Ishikawa (cell line): ENCODE measurements around the gene FBXL19.

Experiments
- CEBPB ChIP-seq: IDR thresholded peaks from 2 replicates; pipeline ENCODE4 v1.6.1; 2012
- CREB1 ChIP-seq: IDR thresholded peaks from 2 replicates; pipeline ENCODE4 v1.6.1; 2012; ENCODE audit warnings: low read depth
- EGR1 ChIP-seq: IDR thresholded peaks from 2 replicates; pipeline ENCODE4 v1.6.1; 2012
- EP300 ChIP-seq: IDR thresholded peaks from 2 replicates; pipeline ENCODE4 v1.6.1; 2012; ENCODE audit warnings: borderline replicate concordance
- FOXM1 ChIP-seq: IDR thresholded peaks from 2 replicates; pipeline ENCODE4 v1.6.1; 2012; ENCODE audit warnings: low read depth, borderline replicate concordance
- NFIC ChIP-seq: IDR thresholded peaks from 2 replicates; pipeline ENCODE4 v1.6.1; 2012
- RAD21 ChIP-seq: IDR thresholded peaks from 2 replicates; pipeline ENCODE4 v1.6.1; 2012; ENCODE audit warnings: low read depth
- REST ChIP-seq: IDR thresholded peaks from 2 replicates; pipeline ENCODE4 v1.6.1; 2012; ENCODE audit warnings: low read depth, mild to moderate bottlenecking
- TAF1 ChIP-seq: IDR thresholded peaks from 2 replicates; pipeline ENCODE4 v1.6.1; 2012; ENCODE audit warnings: low read depth, mild to moderate bottlenecking
- TCF12 ChIP-seq: IDR thresholded peaks from 2 replicates; pipeline ENCODE4 v1.6.1; 2012; ENCODE audit warnings: low read depth
- TEAD4 ChIP-seq: IDR thresholded peaks from 2 replicates; pipeline ENCODE4 v1.6.1; 2012
- YY1 ChIP-seq: IDR thresholded peaks from 2 replicates; pipeline ENCODE4 v1.6.1; 2012; ENCODE audit warnings: low read depth
- ZBTB7A ChIP-seq: IDR thresholded peaks from 2 replicates; pipeline ENCODE4 v1.6.1; 2012; ENCODE audit warnings: low read depth
- TF ChIP-seq, protein P1 (sequence below): IDR thresholded peaks from 2 replicates; pipeline ENCODE4 v1.6.1; 2012
- TF ChIP-seq, protein P2 (sequence below): IDR thresholded peaks from 2 replicates; pipeline ENCODE4 v1.6.1; 2012

The FBXL19 gene

GRCh38 chr16:30894540-30895368 lies 28.6 kb upstream of the FBXL19 start:
- TF ChIP-seq EP300 = no peak
- no peak for TF ChIP-seq FOXM1
- TF ChIP-seq TEAD4 = no peak
- TF ChIP-seq YY1 = no peak
- TF ChIP-seq, protein P1, sequence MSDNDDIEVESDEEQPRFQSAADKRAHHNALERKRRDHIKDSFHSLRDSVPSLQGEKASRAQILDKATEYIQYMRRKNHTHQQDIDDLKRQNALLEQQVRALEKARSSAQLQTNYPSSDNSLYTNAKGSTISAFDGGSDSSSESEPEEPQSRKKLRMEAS = no peak
- TF ChIP-seq NFIC = no peak
- TF ChIP-seq TAF1 = no peak; the same call in 1 of the 2 replicates
- TF ChIP-seq, protein P2, sequence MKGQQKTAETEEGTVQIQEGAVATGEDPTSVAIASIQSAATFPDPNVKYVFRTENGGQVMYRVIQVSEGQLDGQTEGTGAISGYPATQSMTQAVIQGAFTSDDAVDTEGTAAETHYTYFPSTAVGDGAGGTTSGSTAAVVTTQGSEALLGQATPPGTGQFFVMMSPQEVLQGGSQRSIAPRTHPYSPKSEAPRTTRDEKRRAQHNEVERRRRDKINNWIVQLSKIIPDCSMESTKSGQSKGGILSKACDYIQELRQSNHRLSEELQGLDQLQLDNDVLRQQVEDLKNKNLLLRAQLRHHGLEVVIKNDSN = no peak
- TF ChIP-seq RAD21 = no peak
- no peak for TF ChIP-seq TCF12
- TF ChIP-seq EGR1 = no peak
- TF ChIP-seq REST = no peak
- no peak for TF ChIP-seq CEBPB
- TF ChIP-seq CREB1 = no peak
- no peak for TF ChIP-seq ZBTB7A

- TF ChIP-seq RAD21 (no peak), TEAD4 (no peak), TAF1 (no peak; the same call in 1 of the 2 replicates), EP300 (no peak), REST (no peak), CREB1 (no peak), CEBPB (no peak), FOXM1 (no peak), NFIC (no peak), TCF12 (no peak), ZBTB7A (no peak), EGR1 (no peak), YY1 (no peak)
- TF ChIP-seq, protein P2 = no peak
- TF ChIP-seq, protein P1 = no peak
Measured at GRCh38 chr16:30895627-30896260, 27.6 kb upstream of the FBXL19 start.

- TF ChIP-seq TEAD4 (peak; percentile 85), ZBTB7A (peak; percentile 98), REST (no peak), NFIC (no peak), FOXM1 (peak; percentile 30; the same call in 1 of the 2 replicates), EGR1 (no peak), TCF12 (0 out of 2 replicates have a peak, but pooled peaks have one; percentile 67), TAF1 (peak; percentile 52), CEBPB (no peak)
- TF ChIP-seq, protein P1 = peak; percentile 35
- TF ChIP-seq, protein P2 = 0 out of 2 replicates have a peak, but pooled peaks have one; percentile 2
Measured at GRCh38 chr16:30896261-30896888, 27.0 kb upstream of the FBXL19 start, which contains the start of gene CTF1. Gene CTF1 (plus strand): TSS chr16:30896614. CDS start chr16:30896644, 30 bp downstream.
